H1 (cell line): ENCODE data around the gene CTXN1. TPM values are rescaled to one million over a fixed set of nuclear protein-coding genes. Genes with fewer than 3 reads are reported as not detected.

ENCODE experiments used
- RXRA ChIP-seq: IDR thresholded peaks from 2 replicates; pipeline ENCODE4 v1.6.1; 2011; ENCODE audit warnings: low read depth, mild to moderate bottlenecking, low read length, moderate library complexity; ENCODE audit not compliant: insufficient read depth
- polyA plus RNA-seq, 7 experiments: library from polyadenylated mRNA; depleted of rRNA in 3 of 7; stranded (reverse) in 5 of 7; unstranded in 2 of 7; fragments of >200 nt in 5 of 7; fragments of 200-250 nt in 2 of 7; gene quantifications; 1 replicate in 5 of 7; 2 replicates in 1 of 7; 4 replicates in 1 of 7; pipeline versions ENCODE4 v1.2.1 to v1.2.3, GENCODE V29; 2011 to 2013; ENCODE audit warnings: missing spikeins in 2 of 7, mixed read lengths in 2 of 7
- total RNA-seq: library from RNA; stranded (reverse); fragmentation: NEBNext Ultra II Directional; extraction: Animal tissue kit (Norgen Biotek cat#: 25700); gene quantifications from 2 replicates; pipeline ENCODE4 v1.2.1, GENCODE V29; 2021
- TF ChIP-seq, protein P1 (sequence below): fragments of 300-600 bp; sonication (generic); IDR thresholded peaks from 2 replicates; pipeline ENCODE4 v1.7.1; 2012; ENCODE audit warnings: low read length, moderate library complexity, mild to moderate bottlenecking, inconsistent platforms; ENCODE audit not compliant: insufficient replicate concordance

The CTXN1 gene
- total and polyA plus RNA-seq, 2 of the 8 experiments (the other 6 are each of a cell fraction or from before 2014, with no cell fraction given) = 16.4 to 58.0 TPM

- TF ChIP-seq, protein P1, sequence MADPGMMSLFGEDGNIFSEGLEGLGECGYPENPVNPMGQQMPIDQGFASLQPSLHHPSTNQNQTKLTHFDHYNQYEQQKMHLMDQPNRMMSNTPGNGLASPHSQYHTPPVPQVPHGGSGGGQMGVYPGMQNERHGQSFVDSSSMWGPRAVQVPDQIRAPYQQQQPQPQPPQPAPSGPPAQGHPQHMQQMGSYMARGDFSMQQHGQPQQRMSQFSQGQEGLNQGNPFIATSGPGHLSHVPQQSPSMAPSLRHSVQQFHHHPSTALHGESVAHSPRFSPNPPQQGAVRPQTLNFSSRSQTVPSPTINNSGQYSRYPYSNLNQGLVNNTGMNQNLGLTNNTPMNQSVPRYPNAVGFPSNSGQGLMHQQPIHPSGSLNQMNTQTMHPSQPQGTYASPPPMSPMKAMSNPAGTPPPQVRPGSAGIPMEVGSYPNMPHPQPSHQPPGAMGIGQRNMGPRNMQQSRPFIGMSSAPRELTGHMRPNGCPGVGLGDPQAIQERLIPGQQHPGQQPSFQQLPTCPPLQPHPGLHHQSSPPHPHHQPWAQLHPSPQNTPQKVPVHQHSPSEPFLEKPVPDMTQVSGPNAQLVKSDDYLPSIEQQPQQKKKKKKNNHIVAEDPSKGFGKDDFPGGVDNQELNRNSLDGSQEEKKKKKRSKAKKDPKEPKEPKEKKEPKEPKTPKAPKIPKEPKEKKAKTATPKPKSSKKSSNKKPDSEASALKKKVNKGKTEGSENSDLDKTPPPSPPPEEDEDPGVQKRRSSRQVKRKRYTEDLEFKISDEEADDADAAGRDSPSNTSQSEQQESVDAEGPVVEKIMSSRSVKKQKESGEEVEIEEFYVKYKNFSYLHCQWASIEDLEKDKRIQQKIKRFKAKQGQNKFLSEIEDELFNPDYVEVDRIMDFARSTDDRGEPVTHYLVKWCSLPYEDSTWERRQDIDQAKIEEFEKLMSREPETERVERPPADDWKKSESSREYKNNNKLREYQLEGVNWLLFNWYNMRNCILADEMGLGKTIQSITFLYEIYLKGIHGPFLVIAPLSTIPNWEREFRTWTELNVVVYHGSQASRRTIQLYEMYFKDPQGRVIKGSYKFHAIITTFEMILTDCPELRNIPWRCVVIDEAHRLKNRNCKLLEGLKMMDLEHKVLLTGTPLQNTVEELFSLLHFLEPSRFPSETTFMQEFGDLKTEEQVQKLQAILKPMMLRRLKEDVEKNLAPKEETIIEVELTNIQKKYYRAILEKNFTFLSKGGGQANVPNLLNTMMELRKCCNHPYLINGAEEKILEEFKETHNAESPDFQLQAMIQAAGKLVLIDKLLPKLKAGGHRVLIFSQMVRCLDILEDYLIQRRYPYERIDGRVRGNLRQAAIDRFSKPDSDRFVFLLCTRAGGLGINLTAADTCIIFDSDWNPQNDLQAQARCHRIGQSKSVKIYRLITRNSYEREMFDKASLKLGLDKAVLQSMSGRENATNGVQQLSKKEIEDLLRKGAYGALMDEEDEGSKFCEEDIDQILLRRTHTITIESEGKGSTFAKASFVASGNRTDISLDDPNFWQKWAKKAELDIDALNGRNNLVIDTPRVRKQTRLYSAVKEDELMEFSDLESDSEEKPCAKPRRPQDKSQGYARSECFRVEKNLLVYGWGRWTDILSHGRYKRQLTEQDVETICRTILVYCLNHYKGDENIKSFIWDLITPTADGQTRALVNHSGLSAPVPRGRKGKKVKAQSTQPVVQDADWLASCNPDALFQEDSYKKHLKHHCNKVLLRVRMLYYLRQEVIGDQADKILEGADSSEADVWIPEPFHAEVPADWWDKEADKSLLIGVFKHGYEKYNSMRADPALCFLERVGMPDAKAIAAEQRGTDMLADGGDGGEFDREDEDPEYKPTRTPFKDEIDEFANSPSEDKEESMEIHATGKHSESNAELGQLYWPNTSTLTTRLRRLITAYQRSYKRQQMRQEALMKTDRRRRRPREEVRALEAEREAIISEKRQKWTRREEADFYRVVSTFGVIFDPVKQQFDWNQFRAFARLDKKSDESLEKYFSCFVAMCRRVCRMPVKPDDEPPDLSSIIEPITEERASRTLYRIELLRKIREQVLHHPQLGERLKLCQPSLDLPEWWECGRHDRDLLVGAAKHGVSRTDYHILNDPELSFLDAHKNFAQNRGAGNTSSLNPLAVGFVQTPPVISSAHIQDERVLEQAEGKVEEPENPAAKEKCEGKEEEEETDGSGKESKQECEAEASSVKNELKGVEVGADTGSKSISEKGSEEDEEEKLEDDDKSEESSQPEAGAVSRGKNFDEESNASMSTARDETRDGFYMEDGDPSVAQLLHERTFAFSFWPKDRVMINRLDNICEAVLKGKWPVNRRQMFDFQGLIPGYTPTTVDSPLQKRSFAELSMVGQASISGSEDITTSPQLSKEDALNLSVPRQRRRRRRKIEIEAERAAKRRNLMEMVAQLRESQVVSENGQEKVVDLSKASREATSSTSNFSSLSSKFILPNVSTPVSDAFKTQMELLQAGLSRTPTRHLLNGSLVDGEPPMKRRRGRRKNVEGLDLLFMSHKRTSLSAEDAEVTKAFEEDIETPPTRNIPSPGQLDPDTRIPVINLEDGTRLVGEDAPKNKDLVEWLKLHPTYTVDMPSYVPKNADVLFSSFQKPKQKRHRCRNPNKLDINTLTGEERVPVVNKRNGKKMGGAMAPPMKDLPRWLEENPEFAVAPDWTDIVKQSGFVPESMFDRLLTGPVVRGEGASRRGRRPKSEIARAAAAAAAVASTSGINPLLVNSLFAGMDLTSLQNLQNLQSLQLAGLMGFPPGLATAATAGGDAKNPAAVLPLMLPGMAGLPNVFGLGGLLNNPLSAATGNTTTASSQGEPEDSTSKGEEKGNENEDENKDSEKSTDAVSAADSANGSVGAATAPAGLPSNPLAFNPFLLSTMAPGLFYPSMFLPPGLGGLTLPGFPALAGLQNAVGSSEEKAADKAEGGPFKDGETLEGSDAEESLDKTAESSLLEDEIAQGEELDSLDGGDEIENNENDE = no peak
- no peak for TF ChIP-seq RXRA
These were observed 42.0 kb downstream of the CTXN1 start (continued) for GRCh38 chr19:7883796-7884570.
